Measurements from ENCODE around the gene EPC2.

GRCh38 chr2:148719195-148719749, 74.7 kb downstream of the EPC2 start:
- TF ChIP-seq TEAD4 (CRISPR knock-in tag; IDR thresholded peaks at IDR 0.05) (no peak), PRRX2 (CRISPR knock-in tag; IDR thresholded peaks at IDR 0.05) (no peak), CTCF (IDR thresholded peaks at IDR 0.05) (no peak), NFYB (CRISPR knock-in tag; conservative IDR thresholded peaks at IDR 0.05; ENCODE audit: low read depth) (no peak), TP53 (CRISPR knock-in tag; IDR thresholded peaks at IDR 0.05) (no peak), ZNF512 (CRISPR knock-in tag; IDR thresholded peaks at IDR 0.05; ENCODE audit: borderline replicate concordance) (no peak), ZNF281 (CRISPR knock-in tag; IDR thresholded peaks at IDR 0.05) (no peak)

Measured in WTC11 (cell line).